Gastroesophageal sphincter (tissue), 4 donors: ENCODE data around the gene MGME1. TPM values are rescaled to one million over a fixed set of nuclear protein-coding genes. Genes with fewer than 3 reads are reported as not detected.
A peak's percentile ranks its signal among the peaks of the same experiment; 100 is the strongest.

Source experiments
- ATAC-seq: fragments of 150-250 bp; one replicate; pipeline ENCODE4 v1.9.1; 2016; ENCODE audit warnings: mild to moderate bottlenecking, moderate library complexity
- H3K27ac ChIP-seq, 4 donors: fragments of 200-600 bp; sonication (generic) in 3 of 4; 1 replicate in 3 of 4; 2 replicates in 1 of 4; pipeline ENCODE4 v1.5.1; 2016 to 2019
- H3K27me3 ChIP-seq: fragments of 200-600 bp; sonication (generic); one replicate; pipeline ENCODE4 v1.5.1; 2019
- H3K36me3 ChIP-seq, 2 donors: fragments of 200-600 bp; sonication (generic); one replicate each; pipeline ENCODE4 v1.5.1; 2019; ENCODE audit warnings: control low read depth in 1 of 2
- H3K4me1 ChIP-seq, 3 donors: fragments of 200-600 bp; sonication (generic); 1 replicate in 2 of 3; 2 replicates in 1 of 3; pipeline ENCODE4 v1.5.1; 2016 to 2019; ENCODE audit warnings: control low read depth in 2 of 3
- H3K4me3 ChIP-seq, 2 donors: fragments of 200-600 bp; sonication (generic); one replicate each; pipeline ENCODE4 v1.5.1; 2019; ENCODE audit warnings: mild to moderate bottlenecking in 1 of 2, moderate library complexity in 1 of 2
- H3K9me3 ChIP-seq, 3 donors: fragments of 200-600 bp; sonication (generic); one replicate each; pipeline ENCODE4 v1.5.1; 2017 to 2019; ENCODE audit warnings: control low read depth in 2 of 3
- CTCF ChIP-seq, 4 experiments: fragments of 200-600 bp in 2 of 4; fragments of 450-650 bp in 2 of 4; sonication (generic) in 1 of 4; IDR thresholded peaks; one replicate each; pipeline ENCODE4 v1.5.1; 2017 to 2019; ENCODE audit warnings: antibody characterized with exemption in 4 of 4, mild to moderate bottlenecking in 2 of 4, moderate library complexity in 2 of 4
- EP300 ChIP-seq: sonication (generic); formaldehyde crosslinking; IDR thresholded peaks from one replicate; pipeline ENCODE4 v1.6.1; 2017; ENCODE audit warnings: antibody characterized with exemption, mild to moderate bottlenecking
- POLR2A ChIP-seq, 2 donors: fragments of 450-650 bp; IDR thresholded peaks; one replicate each; pipeline ENCODE4 v1.6.1; 2017; ENCODE audit warnings: antibody characterized with exemption in 2 of 2, mild to moderate bottlenecking in 2 of 2, moderate library complexity in 1 of 2
- POLR2AphosphoS5 ChIP-seq: sonication (generic); formaldehyde crosslinking; IDR thresholded peaks from one replicate; pipeline ENCODE4 v1.6.1; 2017; ENCODE audit warnings: antibody characterized with exemption
- WGBS, 2 donors: methylation state at CpG; one replicate each; pipeline ENCODE4 v1.1.5; 2018; ENCODE audit warnings: low coverage in 1 of 2; 5-methylcytosine and 5-hydroxymethylcytosine counted together
- total RNA-seq, 4 donors: library from RNA; depleted of rRNA; stranded (reverse); fragments of >200 nt; gene quantifications; one replicate each; pipeline ENCODE4 v1.1.0, GENCODE V29; 2016

Gene MGME1
- total RNA-seq, 4 donors from 2014 or later, result 6.3 to 13.5 (median 9.9) TPM

- Histone ChIP-seq H3K27me3 (no peaks in the 10 kb centered on the region), H3K9me3 (peaks cover 0 to 5% (median 0%) of the 10 kb centered on the region in 3 donors), H3K27ac (no peak overlapping the region), H3K36me3 (no peaks in the 10 kb centered on the region), H3K4me3 (no peak overlapping the region), H3K4me1 (peaks cover 0 to 34% (median 21%) of the 10 kb centered on the region in 3 donors)
- TF ChIP-seq CTCF (IDR thresholded peaks at IDR 0.05) (no peak), POLR2AphosphoS5 (no peak), EP300 (no peak), POLR2A (IDR thresholded peaks at IDR 0.05) (no peak)
- WGBS, 2 donors, result no CpG with 5 or more reads among the region's 1 CpG
- ATAC-seq, result no peak
Measured at GRCh38 chr20:17933121-17933520, 35.7 kb upstream of the MGME1 start.

GRCh38 chr20:17933711-17934110, 35.1 kb upstream of the MGME1 start:
- Histone ChIP-seq H3K4me3 (no peak overlapping the region), H3K4me1 (peaks cover 0 to 40% (median 25%) of the 10 kb centered on the region in 3 donors), H3K36me3 (no peaks in the 10 kb centered on the region), H3K9me3 (peaks cover 0 to 5% (median 0%) of the 10 kb centered on the region in 3 donors), H3K27me3 (no peaks in the 10 kb centered on the region), H3K27ac (no peak overlapping the region)
- no peak for TF ChIP-seq POLR2A (IDR thresholded peaks at IDR 0.05)
- no peak for TF ChIP-seq CTCF (IDR thresholded peaks at IDR 0.05)
- no peak for TF ChIP-seq POLR2AphosphoS5
- no peak for TF ChIP-seq EP300
- no peak for ATAC-seq
- WGBS, 2 donors, result 80 to 100% methylated on average over 1 to 4 of the region's 5 CpGs

GRCh38 chr20:17934141-17934862, 34.5 kb upstream of the MGME1 start:
- WGBS, 2 donors, result 80 to 92% methylated on average over 4 to 11 of the region's 16 CpGs
- H3K27ac ChIP-seq, result no peak overlapping the region
- TF ChIP-seq POLR2A (IDR thresholded peaks at IDR 0.05) (no peak), POLR2AphosphoS5 (no peak), EP300 (no peak), CTCF (IDR thresholded peaks at IDR 0.05) (no peak)
- no peak overlapping the region for H3K4me3 ChIP-seq
- no peak for ATAC-seq
- H3K27me3 ChIP-seq, result no peaks in the 10 kb centered on the region
- H3K4me1 ChIP-seq, result peaks cover 0 to 46% (median 31%) of the 10 kb centered on the region in 3 donors
- H3K36me3 ChIP-seq, result no peaks in the 10 kb centered on the region
- peaks cover 0 to 5% (median 0%) of the 10 kb centered on the region in 3 donors for H3K9me3 ChIP-seq

- Histone ChIP-seq H3K27me3 (no peaks in the 10 kb centered on the region), H3K9me3 (peaks cover 0 to 5% (median 0%) of the 10 kb centered on the region in 3 donors), H3K36me3 (no peaks in the 10 kb centered on the region), H3K4me1 (peaks cover 0 to 54% (median 33%) of the 10 kb centered on the region in 3 donors), H3K4me3 (no peak overlapping the region), H3K27ac (peak overlapping the region in 1 of 4 donors; percentile 77)
- TF ChIP-seq CTCF (IDR thresholded peaks at IDR 0.05), result no peak
- no peak for TF ChIP-seq EP300
- TF ChIP-seq POLR2AphosphoS5, result no peak
- no peak for TF ChIP-seq POLR2A (IDR thresholded peaks at IDR 0.05)
- WGBS, 2 donors, result 77 to 92% methylated on average over 2 to 3 of the region's 3 CpGs
- ATAC-seq, result no peak
Measured at GRCh38 chr20:17935186-17935585, 33.6 kb upstream of the MGME1 start.

- peaks cover 0 to 5% (median 0%) of the 10 kb centered on the region in 3 donors for H3K9me3 ChIP-seq
- 65 to 78% methylated on average over 2 to 5 of the region's 9 CpGs for WGBS, 2 donors
- ATAC-seq, result no peak
- no peaks in the 10 kb centered on the region for H3K27me3 ChIP-seq
- H3K27ac ChIP-seq, result peak overlapping the region in 3 of 4 donors; percentile 64 to 77 (median 72)
- TF ChIP-seq EP300, result no peak
- peaks cover 0 to 54% (median 33%) of the 10 kb centered on the region in 3 donors for H3K4me1 ChIP-seq
- peaks cover 0 to 6% of the 10 kb centered on the region in 2 donors for H3K36me3 ChIP-seq
- no peak overlapping the region for H3K4me3 ChIP-seq
Measured at GRCh38 chr20:17935761-17936160, 33.1 kb upstream of the MGME1 start.
